Neural progenitor cell (in vitro differentiated cells): ENCODE measurements around the gene POLDIP3.

Source experiments
- EZH2phosphoT487 ChIP-seq: fragments of 200-600 bp; sonication (generic); IDR thresholded peaks from 2 replicates; pipeline ENCODE4 v1.6.1; 2017; ENCODE audit warnings: antibody characterized with exemption
- TF ChIP-seq, protein P1 (sequence below): fragments of 200-600 bp; sonication (generic); IDR thresholded peaks from 2 replicates; pipeline ENCODE4 v1.5.1; 2017; ENCODE audit warnings: antibody characterized with exemption, mild to moderate bottlenecking

DNA sequence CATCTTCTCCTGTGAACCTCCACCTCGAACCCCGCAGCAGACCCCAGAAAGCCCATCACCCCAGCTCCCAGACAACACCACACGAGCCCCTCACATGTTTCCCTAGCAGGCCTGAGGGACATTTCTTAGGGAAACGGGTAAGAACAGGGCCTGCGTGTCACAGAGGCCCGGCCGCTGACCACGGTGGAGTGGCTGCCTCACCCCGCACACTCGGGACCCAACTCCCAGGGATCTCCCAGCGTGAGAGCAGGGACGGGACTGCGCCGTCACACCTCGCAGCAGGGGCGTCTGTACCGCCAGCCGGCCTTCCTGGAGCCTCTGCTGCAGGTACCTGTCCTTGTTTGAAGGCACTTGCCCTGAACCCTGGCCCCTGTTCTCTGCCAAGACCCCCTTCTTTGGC lies 15.5 kb upstream of the POLDIP3 start:
- TF ChIP-seq, protein P1, sequence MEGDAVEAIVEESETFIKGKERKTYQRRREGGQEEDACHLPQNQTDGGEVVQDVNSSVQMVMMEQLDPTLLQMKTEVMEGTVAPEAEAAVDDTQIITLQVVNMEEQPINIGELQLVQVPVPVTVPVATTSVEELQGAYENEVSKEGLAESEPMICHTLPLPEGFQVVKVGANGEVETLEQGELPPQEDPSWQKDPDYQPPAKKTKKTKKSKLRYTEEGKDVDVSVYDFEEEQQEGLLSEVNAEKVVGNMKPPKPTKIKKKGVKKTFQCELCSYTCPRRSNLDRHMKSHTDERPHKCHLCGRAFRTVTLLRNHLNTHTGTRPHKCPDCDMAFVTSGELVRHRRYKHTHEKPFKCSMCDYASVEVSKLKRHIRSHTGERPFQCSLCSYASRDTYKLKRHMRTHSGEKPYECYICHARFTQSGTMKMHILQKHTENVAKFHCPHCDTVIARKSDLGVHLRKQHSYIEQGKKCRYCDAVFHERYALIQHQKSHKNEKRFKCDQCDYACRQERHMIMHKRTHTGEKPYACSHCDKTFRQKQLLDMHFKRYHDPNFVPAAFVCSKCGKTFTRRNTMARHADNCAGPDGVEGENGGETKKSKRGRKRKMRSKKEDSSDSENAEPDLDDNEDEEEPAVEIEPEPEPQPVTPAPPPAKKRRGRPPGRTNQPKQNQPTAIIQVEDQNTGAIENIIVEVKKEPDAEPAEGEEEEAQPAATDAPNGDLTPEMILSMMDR: no peak
- TF ChIP-seq EZH2phosphoT487: no peak
